HT-29 (cell line): ENCODE data around the gene CLEC4G. TPM values are rescaled to one million over a fixed set of nuclear protein-coding genes. Genes with fewer than 3 reads are reported as not detected.
"Not testable (repeated sequence)": the region's sequence is repeated elsewhere in the genome, so short reads cannot be mapped to it uniquely, and the experiment has no call there.

ENCODE experiments used
- DNase-seq: peaks from one replicate; pipeline ENCODE4 v3.0.0-alpha.2; 2015; ENCODE audit warnings: low spot score
- total RNA-seq: library from RNA; depleted of rRNA; stranded (reverse); fragments of >200 nt; shearing (Covaris generic); gene quantifications from 2 replicates; pipeline ENCODE4 v1.2.3, GENCODE V29; 2014

CLEC4G gene
- total RNA-seq, 1 experiment from 2014 or later, result not detected

GRCh38 chr19:7746903-7747884 lies 15.3 kb upstream of the CLEC4G start, which contains the start of gene CD209:
Gene CD209 (minus strand): TSS chr19:7747534. CDS start chr19:7747511, 23 bp downstream.
- DNase-seq, result no peak

DNA sequence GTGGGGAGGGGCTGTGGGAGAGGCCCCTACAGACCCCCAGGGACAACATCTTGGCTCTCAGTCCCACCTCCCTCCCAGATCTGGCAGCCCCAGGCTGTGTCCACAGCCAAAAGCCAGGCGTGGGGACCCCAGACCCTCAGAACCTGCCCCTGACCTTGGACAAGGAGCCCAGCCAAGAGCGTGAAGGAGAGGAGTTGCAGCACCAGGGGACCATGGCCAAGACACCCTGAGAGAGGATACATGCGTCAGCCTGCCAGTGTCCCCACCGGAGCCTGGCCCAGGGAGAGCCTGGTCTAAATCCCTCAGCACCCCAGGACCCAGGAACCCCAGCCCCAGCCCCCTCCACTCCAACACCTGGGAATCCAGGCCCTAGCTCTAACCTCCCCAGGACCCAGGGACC lies 14.4 kb upstream of the CLEC4G start:
- not testable (repeated sequence) for DNase-seq

GRCh38 chr19:7744871-7745650 lies 13.2 kb upstream of the CLEC4G start:
- DNase-seq, result no peak

GRCh38 chr19:7744199-7744786 lies 12.4 kb upstream of the CLEC4G start:
- no peak for DNase-seq

GRCh38 chr19:7743425-7743841 lies 11.5 kb upstream of the CLEC4G start:
- DNase-seq, result no peak

GRCh38 chr19:7742991-7743390 lies 11.1 kb upstream of the CLEC4G start:
- no peak for DNase-seq

GRCh38 chr19:7742575-7742974 lies 10.7 kb upstream of the CLEC4G start:
- no peak for DNase-seq

DNA sequence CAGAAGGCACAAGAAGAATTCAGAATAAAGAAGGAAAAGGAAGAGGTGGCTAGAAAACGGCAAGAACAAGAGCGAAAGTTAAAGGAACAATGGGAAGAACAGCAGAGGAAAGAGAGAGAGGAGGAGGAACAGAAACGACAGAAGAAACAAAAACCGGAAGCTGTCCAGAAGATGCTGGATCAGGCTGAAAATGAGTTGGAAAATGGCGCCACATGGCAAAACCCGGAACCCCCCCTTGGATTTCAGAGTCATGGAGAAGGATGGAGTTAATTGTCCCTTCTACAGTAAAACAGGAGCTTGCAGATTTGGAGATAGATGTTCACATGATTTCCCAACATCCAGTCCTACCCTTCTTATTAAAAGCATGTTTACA lies 8.8 kb upstream of the CLEC4G start:
- no peak for DNase-seq

DNA sequence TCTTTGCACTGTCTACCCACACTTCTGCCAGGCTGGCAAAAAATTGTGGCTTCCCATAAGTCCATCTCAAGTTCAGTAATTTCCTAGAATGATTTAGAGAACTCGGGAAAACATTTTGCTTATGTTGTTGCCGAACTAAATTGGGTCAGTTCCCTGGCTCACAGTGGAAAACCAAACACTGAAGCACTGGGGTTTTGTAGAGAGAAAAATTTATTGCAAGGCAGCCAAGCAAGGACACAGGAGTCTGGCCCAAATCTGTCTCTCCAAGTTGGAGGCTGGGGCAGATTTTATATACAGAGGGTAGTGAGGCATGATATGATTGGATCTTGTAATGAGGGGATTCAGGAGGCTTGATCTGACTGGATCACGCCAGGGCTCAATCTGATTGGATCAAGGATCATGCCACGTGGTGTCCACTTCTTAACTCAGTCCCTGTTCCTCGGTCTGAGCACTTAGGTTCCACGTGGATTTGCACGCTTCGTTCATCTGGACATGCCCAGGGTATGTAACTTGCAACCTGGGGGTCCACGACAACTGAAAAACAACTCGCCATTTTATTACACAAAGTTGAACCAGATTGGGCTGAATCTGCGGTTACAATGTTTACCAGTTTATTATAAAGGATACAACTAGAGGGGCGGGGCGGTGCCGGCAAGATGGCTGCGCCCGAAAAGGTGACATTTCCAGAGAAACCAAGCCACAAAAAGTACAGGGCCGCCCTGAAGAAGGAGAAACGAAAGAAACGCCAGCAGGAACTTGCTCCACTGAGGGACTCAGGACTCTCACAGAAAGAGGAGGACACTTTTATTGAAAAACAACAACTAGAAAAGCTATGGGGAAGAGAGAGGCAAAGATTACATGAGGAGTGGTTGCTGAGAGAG lies 8.1 kb upstream of the CLEC4G start:
- no peak for DNase-seq

DNA sequence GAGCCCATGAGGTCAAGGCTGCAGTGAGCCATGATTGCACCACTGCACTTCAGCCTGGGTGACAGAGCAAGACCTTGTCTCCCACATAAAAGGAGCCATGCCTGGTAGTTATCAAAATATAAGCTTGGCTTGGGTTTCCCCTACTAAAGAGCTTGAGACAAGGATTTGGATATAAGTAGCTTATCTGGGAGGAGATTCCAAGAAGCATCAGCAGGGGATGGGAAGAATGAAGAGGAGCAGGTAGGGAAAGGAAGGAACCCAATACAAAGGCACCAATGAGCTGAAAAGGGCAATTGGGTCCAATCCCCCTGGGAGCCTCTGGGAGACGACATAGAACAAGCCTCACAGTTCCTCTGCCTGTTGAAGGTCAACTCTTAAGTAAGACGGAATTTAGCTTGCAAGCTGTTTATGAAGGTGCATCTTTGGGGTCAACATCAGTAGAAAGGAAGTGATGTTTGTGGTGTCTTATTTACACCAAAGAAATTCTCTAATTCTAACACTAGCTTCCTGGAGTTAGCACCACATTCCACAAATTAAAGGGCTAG lies 7.4 kb upstream of the CLEC4G start:
- no peak for DNase-seq

DNA sequence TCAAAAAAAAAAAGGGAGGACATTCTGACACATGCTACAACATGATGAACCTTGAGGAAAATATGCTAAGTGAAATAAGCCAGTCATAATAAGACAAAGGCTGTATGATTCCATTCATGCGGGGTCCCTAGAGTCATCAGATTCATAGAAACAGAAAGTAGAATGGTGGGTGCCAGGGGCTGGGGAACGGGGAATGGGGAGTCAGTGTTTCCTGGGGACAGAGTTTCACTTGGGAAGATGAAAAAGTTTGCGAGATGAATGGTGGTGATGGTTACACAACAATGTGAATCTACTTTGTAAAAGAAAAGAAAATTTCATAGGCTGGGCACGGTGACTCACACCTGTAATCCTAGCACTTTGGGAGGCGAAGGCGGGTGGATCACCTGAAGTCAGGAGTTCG lies 6.1 kb upstream of the CLEC4G start:
- DNase-seq, result no peak

DNA sequence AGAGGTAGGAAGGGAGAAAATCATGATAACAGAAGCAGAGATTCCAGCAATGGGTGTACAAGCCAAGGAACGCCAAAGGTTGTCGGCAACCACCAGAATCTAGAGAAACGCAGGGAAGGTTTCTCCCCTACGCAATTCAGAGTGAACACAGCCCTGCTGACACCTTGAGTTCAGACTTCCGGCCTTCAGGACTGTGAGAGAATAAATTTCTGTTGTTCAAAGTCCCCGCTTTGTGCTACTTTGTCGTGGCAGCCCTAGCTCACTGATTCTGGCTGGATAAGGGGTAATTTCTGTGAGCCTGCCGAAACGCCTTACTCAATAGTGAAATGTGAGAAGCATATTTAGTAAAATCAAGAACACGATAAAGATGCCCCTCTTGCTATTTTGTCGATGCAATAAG lies 5.3 kb upstream of the CLEC4G start:
- no peak for DNase-seq

- DNase-seq, result no peak
These were observed 4.2 kb upstream of the CLEC4G start for GRCh38 chr19:7736148-7736547.

GRCh38 chr19:7734220-7735203 lies 2.6 kb upstream of the CLEC4G start:
- no peak for DNase-seq

GRCh38 chr19:7733376-7733775 lies 1.5 kb upstream of the CLEC4G start:
- no peak for DNase-seq

- DNase-seq, result no peak
These were observed 295 bp downstream of the CLEC4G start for GRCh38 chr19:7731615-7732014.

DNA sequence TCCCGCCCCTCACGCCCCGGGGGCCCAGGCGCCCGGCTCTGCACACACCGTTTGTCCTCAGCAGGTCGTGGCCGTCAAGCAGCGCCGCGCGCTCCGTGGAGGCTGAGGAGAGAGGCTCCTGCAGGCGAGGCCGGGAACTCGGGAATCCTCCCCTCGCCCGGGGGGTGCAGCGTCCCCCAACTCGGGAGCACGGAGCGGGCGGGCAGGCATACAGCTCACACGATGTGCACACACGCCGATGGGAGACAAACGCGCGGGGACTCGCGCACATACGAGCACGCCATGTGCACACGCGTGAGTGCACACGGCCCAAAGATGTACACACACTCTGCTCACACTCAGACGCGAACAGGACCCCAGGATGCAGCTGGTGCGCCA lies 703 bp downstream of the CLEC4G start:
- no peak for DNase-seq

GRCh38 chr19:7730286-7731217 lies 1.4 kb downstream of the CLEC4G start:
- no peak for DNase-seq
